Neural cell (in vitro differentiated cells): ENCODE data around the gene GALNT2.

Source experiments
- CTCF ChIP-seq: fragments of 450-650 bp; IDR thresholded peaks from 2 replicates; pipeline ENCODE4 v1.5.1; 2014; ENCODE audit warnings: antibody characterized with exemption, mild to moderate bottlenecking, moderate library complexity; ENCODE audit not compliant: poor library complexity, severe bottlenecking
- POLR2AphosphoS5 ChIP-seq: IDR thresholded peaks from 2 replicates; pipeline ENCODE4 v1.6.1; 2012
- TAF1 ChIP-seq: IDR thresholded peaks from 2 replicates; pipeline ENCODE4 v1.6.1; 2012; ENCODE audit warnings: low read depth

- TF ChIP-seq CTCF (no peak), POLR2AphosphoS5 (no peak), TAF1 (no peak)
These were observed 83.6 kb downstream of the GALNT2 start for GRCh38 chr1:230150615-230151014.
